HG03039 (cell line): ENCODE measurements around the gene PZP.
"Not testable (repeated sequence)": the region's sequence is repeated elsewhere in the genome, so short reads cannot be mapped to it uniquely, and the experiment has no call there.

Experiments
- ATAC-seq: cut with Tn5 transposase; IDR thresholded peaks from one replicate; pipeline ENCODE4 v1.9.1; 2021; ENCODE audit warnings: mild to moderate bottlenecking, moderate library complexity; ENCODE audit not compliant: unreplicated experiment

Gene PZP

DNA sequence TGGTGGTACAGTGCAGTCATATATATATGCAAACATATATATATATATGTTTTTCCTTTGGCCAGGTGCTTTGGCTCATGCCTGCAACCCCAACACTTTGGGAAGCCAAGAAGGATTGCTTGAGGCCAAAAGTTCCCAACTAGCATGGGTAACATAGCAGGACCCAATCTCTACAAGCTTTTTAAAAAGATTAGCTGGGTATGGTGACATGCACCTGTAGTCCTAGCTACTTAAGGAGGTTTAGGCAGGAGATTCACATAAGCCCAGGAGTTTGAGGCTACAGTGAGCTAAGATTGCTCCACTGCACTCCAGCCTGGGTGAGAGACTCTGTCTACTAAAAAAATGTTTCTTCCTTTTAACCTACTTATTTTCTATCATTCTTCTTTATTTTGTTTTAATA is 10.2 kb downstream of the PZP start:
- ATAC-seq = no peak

DNA sequence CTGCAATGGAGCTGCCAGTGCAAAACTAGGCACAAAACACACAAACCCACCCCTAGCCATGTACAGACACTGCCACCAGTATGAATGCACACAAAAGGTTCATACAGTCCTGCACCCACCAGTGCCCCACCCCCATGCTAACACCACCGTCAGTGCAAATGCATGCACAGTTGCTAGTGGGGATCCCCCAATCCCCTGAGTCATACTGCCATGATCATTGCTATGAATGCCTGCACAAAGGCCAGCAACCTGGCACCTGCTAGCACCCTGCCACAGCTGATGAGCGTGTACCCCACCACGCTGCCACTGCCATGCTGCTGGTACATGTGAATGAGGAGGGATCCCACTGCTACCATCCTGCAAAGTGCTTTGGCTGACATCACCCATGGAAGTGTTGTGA is 23.9 kb downstream of the PZP start:
- no peak for ATAC-seq

DNA sequence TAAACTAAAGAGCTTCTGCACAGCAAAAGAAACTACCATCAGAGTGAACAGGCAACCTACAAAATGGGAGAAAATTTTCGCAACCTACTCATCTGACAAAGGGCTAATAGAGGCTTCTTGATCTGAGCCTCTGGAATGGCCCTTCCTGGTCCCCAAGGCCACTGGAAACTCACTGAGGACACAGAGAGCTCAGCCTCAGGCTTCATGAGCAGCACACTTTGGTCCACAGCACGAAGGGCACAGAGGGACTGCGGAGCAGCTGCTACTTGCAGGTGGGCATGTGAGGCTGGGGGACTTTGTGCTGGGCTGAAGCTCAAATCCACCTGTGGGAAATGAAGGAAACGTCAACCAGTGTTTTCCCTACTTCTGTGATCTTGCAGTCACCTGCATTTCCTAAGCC is 27.4 kb downstream of the PZP start:
- ATAC-seq = no peak

DNA sequence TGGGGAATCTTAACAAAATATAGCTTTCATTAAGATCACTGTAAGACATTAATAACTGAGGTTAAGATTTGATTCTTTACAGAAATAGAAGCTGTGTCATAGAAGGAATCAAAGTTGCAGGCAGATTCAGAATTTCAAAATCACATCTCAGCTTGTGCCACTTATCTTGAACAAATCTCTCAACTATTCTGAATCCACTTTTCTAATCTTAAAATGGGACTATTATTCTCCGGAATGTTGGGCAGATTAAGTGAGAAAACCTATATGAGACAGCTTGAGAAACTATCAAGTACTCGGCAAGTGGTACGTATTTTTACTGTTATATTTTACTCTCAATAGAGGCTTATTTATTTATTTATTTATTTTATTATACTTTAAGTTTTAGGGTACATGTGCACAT is 28.4 kb downstream of the PZP start:
- no peak for ATAC-seq

DNA sequence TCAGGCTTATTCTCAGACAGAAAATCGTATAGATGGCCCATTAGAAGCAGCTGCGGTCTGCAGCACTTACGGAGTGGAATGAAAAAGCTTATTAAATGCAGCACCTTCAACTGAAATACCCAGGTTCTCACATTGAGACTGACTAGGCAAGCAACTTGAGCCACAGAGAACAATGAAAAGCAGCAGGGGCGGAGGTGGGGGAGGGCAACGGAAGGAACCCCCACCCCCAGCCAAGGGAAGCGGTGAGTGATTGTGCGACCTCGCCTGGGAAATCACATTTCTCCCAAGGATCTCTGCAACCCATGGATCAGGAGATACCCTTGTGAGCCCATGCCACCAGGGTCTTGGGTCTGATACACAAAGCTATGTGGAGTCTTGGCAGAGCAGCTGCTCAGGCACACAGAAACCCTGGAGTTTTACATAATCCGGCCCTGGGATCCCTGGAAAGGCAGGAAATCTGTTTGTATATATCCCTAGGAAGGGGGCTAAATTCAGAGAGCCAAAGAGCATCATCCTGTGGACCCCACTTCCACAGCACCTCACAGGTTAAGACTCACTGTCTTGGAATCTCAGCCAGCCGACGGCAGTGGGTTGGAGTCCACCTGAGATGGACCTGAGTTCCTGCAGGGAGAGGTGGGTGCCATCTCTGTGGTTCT is 38.1 kb downstream of the PZP start:
- ATAC-seq = no peak

DNA sequence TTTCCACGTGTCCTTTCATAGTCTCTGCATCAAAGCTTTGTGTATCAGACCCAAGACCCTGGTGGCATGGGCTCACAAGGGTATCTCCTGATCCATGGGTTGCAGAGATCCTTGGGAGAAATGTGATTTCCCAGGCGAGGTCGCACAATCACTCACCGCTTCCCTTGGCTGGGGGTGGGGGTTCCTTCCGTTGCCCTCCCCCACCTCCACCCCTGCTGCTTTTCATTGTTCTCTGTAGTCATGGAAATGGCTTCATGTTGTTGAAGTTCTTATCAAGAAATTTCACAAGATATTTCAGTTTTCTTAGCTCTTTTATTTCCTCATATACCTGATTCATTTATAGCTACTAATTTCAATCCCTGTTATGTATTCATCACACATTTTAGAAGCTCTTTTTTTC is 40.9 kb downstream of the PZP start:
- ATAC-seq = not testable (repeated sequence)

DNA sequence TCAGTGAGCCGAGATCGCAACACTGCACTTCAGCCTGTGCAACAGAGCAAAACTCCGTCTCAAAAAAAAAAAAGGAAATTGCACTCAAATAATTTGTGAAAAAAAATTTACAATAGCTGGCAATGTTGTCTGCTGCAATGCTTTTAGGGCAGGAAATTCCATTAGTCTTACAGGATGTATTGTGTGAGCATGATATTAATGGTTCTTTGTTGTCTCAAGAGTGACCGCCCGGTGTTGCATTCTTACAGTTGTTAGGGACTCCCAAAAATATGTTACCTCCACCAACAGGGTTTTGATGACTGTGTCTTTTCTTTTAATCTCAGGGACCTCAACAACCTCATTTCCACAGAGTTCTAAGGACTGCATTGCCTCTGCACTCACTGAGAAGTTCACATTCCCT is 44.8 kb downstream of the PZP start:
- no peak for ATAC-seq

DNA sequence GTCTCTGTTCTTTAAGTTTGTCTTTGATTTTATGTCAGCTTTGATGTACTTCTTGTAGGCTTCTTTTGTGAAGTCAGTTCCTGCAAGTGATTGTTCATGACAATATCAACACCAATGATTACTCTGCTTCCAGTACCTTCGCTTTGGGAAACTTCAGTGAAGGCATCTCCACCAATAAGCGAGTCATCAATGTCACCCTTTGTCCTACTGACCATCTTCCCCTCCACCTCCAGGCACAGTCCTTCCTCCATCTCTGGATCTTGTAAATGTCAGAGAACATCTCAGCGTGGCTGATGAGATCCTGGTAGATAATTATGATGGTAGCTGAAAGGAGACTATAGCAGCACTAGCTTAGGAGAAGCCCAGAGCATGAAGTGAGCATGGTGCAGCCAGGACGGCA is 52.1 kb downstream of the PZP start:
- ATAC-seq = no peak

DNA sequence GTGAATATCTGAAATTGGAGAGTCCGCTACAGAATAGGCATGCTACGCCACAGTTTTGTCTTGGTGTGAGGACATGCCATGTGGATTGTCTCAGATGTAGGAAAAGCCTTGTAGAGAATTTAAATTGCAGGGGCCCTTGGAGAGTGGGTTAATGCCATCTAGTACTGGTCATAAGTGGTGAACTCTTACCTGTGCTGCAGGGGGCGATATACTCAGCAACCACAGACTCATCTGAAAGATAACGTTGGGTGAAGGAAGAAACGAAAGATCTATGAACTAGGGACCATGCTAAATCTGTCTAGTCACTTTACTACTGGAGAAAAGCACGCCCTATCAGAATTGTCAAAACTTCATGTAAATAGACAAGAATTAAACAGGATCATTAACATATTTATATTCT is 58.8 kb downstream of the PZP start:
- no peak for ATAC-seq

DNA sequence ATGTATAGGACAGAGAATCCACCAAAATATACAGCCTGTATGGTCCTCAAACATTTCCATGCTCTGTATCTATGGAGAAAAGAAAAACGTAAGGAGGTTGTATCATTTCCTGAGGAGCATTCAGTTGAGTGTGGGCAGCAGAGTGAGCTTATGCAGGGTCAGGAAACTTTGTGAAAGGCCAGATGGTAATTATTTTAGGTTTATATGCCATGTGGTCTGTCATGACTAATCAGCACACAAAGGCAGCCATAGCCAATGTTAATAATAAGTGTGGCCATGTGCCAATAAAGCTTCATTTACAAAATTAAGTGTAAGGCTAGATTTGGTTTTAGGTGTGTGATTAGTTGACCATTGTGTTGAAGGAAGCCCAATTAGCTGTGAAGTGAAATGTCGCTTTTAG is 59.3 kb downstream of the PZP start:
- no peak for ATAC-seq

DNA sequence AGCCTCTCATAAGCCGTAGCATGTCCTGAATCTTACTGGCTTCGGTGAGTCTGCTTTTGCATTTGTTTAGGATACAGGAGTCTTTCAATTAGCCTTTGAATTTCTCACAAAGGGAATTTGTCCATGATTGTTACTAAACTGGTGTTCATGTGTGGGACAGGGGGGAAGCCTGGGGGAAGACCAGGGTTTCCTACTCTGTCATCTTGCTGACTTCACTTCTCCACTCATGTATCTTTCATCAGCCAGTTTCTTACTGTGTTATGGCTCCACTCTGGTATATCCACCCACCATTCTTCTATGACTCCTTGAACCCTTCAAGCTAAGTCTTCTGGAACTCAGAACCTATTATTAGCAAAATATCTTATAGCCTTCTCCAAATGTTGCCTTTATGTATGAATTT is 60.7 kb downstream of the PZP start:
- ATAC-seq = no peak

DNA sequence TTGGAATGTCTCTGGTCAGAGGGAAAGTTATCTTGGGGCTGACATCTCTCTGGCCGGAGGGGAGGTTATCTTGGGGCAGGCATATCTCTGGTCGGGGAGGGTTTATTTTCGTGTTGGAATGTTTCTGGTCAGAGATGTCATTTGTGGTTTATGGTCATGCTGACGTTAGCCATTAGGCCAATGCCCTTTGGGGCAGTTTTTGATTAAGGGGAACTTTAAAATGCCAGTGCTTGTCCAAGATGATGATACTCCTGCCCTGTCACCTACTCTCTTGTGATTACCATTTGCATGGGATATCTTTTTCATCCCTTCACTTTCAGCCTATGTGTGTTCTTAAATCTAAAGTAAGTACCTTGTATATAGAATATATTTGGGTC is 63.5 kb downstream of the PZP start:
- ATAC-seq = no peak

DNA sequence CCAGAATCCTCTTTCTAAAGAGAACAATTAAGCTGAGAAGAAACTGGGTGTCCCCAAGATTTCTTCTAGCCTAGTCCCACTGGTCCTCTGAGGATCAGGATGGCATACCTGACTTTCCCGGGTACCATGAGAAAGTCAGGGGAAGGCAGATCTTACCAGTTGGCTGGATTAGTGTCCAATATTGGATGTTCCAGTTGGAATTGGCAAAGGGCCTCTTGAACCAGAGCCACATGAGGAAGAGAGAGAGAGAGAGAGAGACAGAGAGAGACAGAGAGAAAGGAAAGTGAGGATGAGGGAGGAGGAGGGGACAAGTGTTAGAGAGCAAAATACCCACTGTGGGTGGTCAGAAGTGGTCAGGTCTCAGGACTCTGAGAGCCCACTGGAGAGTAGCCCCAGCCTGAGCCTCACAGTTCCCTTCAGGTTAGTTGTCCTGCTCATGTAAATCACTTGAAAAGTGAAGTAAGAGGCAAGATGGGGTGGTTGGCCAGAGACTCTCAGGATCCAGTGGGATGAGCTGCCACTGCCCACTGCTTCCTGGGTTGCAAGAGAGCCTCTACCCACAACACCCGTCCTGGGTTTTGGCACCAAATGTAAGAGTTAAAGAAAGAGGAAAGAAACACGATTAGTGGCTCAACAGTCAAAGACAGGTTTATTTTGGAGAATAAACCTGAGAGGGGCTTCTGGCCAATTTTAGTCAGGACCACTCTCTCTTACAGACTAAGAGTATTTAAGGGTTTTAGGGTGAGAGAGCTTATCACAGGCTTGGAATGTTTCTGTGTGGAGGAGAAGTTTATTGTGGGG is 64.1 kb downstream of the PZP start:
- ATAC-seq = no peak

DNA sequence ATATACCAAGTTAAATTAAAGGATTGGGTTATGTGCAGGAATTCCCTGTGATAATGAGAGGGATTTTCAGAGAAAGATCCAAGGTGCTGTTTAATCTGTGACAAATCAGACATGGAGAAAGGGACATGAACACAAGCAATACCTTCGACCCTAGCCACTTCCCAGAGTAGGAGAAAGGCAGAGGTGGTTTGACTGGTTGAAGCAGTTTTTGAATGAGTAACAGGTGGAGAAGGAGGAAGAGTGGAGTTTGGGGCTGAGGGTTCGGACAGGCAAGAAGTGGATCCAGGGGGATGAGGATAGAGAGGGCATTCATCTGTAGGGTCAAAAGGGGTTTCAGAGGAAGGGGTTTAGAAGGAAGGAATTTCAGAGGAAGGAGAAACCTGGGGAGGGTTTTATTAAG is 65.1 kb downstream of the PZP start:
- ATAC-seq = no peak

DNA sequence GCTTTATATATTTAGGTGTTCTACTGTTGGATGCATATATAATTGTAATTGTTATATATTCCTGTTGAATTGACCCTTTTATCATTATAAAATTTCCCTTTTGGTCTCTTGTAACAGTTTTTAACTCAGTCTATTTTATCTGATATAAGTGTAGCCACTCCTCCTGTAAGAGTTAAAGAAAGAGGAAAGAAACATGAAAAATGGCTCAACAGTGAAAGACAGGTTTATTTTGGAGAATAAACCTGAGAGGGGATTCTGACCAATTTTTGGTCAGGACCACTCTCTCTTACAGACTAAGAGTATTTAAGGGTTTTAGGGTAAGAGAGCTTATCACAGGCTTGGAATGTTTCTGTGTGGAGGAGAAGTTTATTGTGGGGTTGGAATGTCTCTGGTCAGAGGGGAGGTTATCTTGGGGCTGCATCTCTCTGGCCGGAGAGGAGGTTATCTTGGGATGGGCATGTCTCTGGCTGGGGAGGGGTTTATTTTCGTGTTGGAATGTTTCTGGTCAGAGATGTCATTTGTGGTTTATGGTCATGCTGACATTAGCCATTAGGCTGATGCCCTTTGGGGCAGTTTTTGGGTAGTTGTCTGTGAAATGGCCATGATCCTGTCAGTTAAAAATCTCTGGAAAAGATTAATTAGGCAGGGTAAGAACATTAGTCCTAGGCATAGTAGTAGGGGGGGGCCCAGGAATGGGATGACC is 68.5 kb downstream of the PZP start:
- ATAC-seq = not testable (repeated sequence)

DNA sequence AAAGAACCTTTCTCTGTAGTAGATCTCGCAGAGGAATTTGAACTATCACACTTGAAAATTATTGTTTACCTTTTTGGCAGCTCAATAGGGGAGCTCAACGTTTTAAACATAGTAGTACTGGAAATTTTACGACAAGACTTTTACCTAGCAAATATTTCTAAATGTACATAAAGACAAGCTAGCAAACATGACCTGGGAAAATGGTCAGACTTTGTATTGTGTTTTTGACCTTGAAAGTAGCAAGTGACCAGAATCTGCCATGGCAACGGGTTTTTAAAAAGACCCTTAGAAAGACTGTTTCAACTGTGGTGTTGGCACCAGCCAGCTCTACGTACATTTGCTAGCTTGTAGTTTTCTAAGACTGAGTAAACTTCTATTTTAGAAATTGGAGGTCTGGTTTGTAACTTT is 72.3 kb downstream of the PZP start:
- no peak for ATAC-seq

DNA sequence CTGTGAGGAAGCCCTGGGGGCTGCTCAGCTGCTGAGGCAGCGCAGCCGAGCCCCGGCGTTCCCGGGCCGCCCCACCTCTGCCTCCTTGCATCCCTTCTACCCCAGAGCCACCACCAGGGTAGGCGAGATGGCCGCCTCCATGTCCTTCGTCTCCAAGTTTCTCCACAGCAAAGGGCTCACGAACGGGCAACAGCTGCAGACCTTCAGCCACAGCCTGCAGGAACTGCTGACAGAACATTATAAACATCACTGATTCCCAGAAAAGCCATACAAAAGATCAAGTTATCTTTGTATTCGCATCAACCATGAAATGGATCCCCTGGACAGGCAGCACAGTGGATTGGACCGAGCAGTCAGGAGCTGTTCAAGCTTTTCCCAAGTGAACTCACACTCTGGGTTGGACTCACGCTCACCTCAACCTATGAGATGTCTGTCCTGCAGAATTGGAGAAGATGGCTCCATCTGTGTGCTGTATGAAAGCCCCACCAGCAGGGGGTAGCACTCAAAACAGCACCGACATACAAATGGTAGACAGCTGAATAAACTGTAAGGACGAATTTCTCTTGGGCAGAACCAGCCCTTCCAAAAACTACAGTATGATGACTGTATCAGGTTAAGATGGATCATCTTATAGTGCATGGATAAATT is 73.1 kb downstream of the PZP start:
- ATAC-seq = no peak

DNA sequence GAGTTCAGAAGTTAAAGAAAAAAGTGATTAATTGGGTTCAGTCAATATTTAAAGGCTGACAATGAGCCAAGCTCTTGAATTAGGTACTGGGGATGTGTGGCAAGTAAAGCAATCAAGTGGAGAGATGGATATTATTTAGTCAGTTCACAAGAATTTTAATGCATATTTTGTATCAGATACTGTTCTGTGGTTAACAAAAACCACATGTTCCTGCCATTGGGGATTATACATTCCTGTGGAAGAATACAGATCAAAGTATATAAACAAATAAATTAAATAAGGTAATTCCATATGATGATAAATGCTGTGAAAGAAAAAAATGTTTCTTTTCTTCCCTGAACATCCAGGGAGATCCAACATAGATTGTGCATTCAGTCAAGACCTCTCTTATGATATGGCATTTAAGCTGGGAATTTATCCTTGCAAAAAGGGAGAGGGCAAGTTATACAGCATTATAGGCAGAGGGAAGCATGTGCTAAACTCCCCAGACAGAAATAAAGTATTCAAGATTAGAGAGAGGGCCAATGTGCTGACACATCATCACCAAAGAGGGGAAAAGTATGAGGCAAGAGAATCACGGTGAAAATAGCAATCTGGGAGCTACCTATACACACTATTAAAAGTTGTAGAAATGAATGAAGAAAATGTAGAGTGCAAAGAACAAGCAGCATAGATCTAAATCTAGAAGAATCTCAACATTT is 74.8 kb downstream of the PZP start:
- ATAC-seq = no peak

DNA sequence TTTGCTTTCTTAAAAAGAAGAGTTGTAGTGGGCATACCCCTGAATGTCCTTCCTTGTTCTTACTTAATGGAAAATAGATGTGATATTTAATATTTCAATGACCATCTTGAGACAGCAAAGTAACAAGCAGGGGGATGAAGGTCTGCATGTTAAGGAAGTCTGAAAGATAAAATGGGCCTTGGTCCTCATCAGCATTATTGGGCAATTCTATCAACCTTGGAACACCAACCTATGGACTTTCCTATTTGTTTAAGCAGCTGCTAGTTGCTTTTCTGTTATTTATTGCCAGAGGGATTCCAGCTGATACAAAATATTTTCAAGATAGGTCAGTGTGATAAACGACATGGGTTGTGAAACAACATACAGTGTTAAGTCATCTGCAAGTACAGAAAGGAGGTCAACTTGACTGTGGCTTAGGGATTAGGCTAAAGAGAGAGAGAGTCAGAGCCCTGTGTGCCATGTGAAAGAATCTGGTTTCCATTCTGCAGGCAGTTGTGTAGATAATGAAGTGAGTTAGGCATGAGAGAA is 76.1 kb downstream of the PZP start:
- no peak for ATAC-seq

DNA sequence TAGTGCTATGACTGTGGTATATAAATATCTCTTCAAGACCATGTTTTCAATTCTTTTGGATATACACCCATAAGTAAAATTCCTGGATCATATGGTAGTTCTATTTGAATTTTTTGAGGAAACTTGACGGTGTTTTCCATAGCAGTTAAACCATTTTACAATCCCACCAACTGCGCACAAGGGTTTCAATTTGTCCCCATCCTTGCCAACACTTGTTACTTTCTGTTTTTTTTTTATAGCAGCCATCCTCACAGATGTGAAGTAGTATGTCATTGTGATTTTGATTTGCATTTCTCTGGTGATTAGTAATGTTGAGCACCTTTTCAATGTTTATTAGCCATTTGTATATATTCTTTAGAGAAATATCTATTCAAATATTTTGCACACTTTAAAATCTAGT is 78.0 kb downstream of the PZP start:
- ATAC-seq = no peak
